PFSK-1 (cell line): ENCODE results near the gene BOLA2B.

Experiments used
- REST ChIP-seq, 2 experiments: IDR thresholded peaks; 2 replicates each; pipeline versions ENCODE4 v1.6.1 to v1.8.0; 2011 to 2012; ENCODE audit warnings: low read depth in 2 of 2, low read length in 2 of 2, control low read depth in 1 of 2, inconsistent platforms in 1 of 2, mild to moderate bottlenecking in 1 of 2, moderate library complexity in 1 of 2; ENCODE audit not compliant: insufficient read depth in 1 of 2
- TAF1 ChIP-seq: IDR thresholded peaks from 2 replicates; pipeline ENCODE4 v1.6.1; 2012; ENCODE audit warnings: low read length, control low read depth, borderline replicate concordance; ENCODE audit not compliant: insufficient read depth

- TF ChIP-seq TAF1 (no peak), REST (IDR thresholded peaks at IDR 0.05; ENCODE audit: insufficient read depth in 1 of 2, low read depth in 2 of 2, low read length in 2 of 2) (no peak)
Observed at GRCh38 chr16:30179195-30179594, 14.3 kb downstream of the BOLA2B start.
